GM21723 (cell line): ENCODE results near the gene ABCA3.

Source experiments
- ATAC-seq: cut with Tn5 transposase; IDR thresholded peaks from one replicate; pipeline ENCODE4 v1.9.1; 2021; ENCODE audit warnings: mild to moderate bottlenecking, moderate library complexity; ENCODE audit not compliant: unreplicated experiment

The ABCA3 gene

GRCh38 chr16:2319606-2320005 is 20.9 kb downstream of the ABCA3 start:
- ATAC-seq = no peak

- ATAC-seq = no peak
Observed at GRCh38 chr16:2317231-2318020, 23.1 kb downstream of the ABCA3 start.

- ATAC-seq = no peak
Observed at GRCh38 chr16:2308089-2308962, 32.2 kb downstream of the ABCA3 start.

GRCh38 chr16:2299915-2300192 is 40.7 kb downstream of the ABCA3 start:
- ATAC-seq = no peak

GRCh38 chr16:2299121-2299914 is 41.2 kb downstream of the ABCA3 start:
- ATAC-seq = no peak

- no peak for ATAC-seq
Observed at GRCh38 chr16:2298621-2299020, 41.9 kb downstream of the ABCA3 start.

GRCh38 chr16:2297506-2297860 is 43.0 kb downstream of the ABCA3 start:
- no peak for ATAC-seq

GRCh38 chr16:2296661-2297505 is 43.6 kb downstream of the ABCA3 start:
- no peak for ATAC-seq

GRCh38 chr16:2295056-2295798 is 45.3 kb downstream of the ABCA3 start:
- ATAC-seq = no peak

- ATAC-seq = no peak
Observed at GRCh38 chr16:2292221-2292620, 48.3 kb downstream of the ABCA3 start.

GRCh38 chr16:2289282-2289681 is 51.2 kb downstream of the ABCA3 start:
- ATAC-seq = no peak

- no peak for ATAC-seq
Observed at GRCh38 chr16:2288726-2289125, 51.8 kb downstream of the ABCA3 start.

GRCh38 chr16:2287916-2288547 is 52.5 kb downstream of the ABCA3 start:
- no peak for ATAC-seq

GRCh38 chr16:2286550-2286949 is 54.0 kb downstream of the ABCA3 start:
- ATAC-seq = no peak

GRCh38 chr16:2285731-2286191 is 54.8 kb downstream of the ABCA3 start:
- ATAC-seq = no peak

- ATAC-seq = no peak
Observed at GRCh38 chr16:2284797-2285576, 55.5 kb downstream of the ABCA3 start.

GRCh38 chr16:2284001-2284770 is 56.3 kb downstream of the ABCA3 start:
- no peak for ATAC-seq
